HG03442 (cell line): ENCODE measurements around the gene TRIM44.
"Not testable (repeated sequence)": the region's sequence is repeated elsewhere in the genome, so short reads cannot be mapped to it uniquely, and the experiment has no call there.

ENCODE experiments used
- ATAC-seq: cut with Tn5 transposase; IDR thresholded peaks from one replicate; pipeline ENCODE4 v1.9.1; 2021; ENCODE audit warnings: mild to moderate bottlenecking, moderate library complexity; ENCODE audit not compliant: unreplicated experiment

The TRIM44 gene

DNA sequence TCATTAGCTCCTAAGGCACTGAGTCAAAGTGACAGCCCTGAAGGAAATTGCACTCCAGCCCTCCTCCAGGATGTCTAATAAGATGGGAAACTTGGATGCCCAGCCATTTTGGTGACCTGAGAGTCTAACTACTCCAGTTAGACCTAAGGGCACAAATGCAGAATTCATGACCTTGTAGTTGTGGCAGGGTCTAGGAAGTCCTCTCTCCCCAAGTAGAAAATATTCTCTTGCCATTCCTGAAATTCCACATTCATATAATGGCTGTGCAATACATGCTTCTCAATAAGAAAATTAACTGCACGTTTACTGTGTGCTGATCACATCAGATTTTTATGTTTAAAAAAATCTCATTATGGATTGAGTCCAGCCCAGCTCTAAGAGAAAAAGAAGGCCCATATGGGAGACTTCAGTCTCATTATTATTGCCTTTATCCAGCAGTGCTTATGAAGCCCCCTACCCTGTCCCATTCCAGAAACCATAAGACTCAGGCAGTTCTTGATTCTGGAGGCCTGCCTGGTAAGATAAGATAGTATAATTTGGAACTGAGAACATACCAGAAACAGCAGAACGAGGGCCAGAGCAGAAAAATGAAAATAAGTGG lies 147.6 kb downstream of the TRIM44 start:
- no peak for ATAC-seq

DNA sequence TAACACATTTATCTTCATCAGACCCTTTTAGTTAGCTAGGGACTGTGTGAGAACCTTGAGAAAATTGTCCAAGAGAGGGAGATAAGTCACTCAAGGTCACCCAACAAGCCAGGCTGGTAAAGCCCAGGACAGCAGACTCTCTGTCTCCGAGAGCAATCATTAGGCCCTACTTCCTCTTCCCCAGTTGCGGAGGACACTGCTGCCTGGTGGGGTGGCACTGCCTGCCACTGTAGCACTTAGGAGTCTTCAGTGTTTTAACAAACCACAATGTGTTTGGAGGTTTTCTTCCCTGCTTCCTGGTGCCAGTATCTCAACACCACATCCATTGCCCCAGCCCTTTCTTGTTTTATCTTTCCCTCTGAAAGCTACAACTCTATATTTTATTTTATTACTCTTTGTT lies 149.2 kb downstream of the TRIM44 start:
- peak; percentile 54 for ATAC-seq

DNA sequence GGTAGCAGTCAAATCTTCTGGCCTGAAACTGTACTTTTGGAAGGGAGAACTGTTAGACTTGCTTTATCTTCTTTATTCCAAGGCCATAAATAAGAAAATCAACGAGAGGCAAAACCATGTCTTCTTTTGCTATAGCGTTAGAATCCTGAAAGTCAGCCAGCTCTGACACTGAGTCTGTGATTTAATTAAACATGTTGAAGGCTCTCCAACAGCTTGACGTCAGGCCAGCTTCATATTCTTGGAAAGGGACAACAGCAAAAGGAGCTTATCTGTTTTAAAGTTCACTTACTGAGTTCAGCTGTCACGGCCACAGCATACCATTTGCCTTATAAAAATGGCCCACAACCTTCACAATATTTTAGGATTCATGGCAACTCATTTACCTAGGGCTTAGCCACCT lies 150.3 kb downstream of the TRIM44 start:
- ATAC-seq = no peak

DNA sequence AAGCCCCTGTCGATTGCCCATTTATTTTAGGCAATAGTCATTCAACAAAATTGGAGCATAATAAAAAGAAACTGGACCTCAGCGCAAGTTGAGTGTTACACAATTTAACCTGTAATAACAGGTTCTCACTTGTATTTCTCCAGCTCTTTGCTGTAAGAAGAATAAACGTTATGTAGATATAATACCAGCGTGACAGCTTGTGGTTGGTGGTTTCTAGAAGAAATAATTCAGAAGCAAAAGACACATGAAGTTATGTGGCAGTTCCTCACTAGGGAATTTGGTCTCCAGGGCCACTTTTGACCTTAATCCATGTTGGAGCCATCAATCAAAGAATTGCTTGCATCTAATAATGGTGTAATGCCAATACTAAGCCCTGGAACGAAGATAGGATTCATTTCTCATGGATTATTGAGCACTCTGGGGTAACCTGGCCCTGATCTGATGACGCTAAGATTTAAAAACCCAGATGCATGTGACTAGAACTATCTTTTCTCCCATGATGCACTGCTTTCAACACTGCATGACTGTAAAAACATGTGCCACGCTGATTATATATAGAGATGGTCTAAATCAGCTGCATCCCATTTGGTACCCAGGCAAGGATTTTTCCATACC lies 151.6 kb downstream of the TRIM44 start:
- no peak for ATAC-seq

DNA sequence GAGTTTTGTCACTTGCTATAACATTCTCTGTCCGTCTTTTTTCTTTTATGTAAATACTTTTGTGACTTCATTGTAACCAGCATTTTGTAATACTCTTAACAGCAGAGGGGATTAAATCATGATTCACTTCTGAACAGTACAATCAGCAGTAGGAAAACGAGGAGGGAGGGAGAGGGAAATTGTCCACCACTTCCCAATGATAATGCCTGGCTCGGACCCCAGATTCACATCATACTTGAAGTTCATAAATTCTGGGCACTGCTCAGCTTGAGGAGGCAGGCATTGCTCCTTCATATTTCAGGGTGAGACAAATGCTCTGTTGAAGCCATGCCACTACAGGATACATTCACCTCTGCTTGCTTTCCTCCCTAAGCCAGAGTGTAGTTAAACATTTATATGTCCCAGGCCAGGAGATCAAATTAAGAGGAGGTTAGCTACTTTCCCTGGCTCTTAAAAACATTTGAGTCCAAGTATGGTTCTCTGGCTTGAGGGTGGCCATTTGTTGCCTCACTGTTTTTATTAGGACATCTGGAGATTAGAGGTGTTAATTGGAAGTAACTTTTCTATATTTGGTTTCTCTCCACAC lies 152.2 kb downstream of the TRIM44 start:
- no peak for ATAC-seq

DNA sequence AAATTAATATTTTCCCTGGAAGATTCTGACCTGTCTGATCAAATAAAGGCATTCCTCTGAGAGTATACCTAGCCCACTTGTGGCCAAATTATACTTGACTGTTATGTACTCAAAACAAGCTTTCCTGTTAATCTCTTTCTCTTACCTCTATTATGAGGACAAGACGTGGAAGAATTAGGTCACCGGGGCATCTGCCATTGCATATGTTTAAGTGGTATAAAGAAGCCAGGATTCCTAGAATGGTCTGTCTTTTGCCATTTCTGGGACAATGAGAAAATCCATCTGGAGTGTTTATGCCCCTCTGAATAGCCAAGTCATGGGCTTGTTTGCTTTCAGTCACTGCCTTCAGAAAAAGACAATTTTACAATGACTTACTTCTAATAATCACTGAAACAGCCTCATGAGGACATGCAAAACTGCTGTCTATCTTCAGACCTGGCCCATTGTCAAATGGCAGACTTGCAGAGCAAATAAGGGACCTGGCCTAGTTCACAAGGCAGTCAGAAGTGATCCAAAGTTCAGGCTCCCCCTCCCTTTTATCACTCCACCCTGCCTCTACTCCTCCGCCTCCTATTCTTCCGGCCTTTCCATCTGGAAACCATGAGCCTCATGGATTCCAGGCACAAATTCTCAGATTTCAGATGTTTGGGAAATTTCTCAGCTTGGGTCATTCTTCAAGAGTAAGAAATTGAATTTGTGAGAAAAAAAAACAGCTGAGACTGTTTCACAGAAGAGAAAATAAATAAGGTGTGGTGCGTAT lies 153.2 kb downstream of the TRIM44 start:
- no peak for ATAC-seq

DNA sequence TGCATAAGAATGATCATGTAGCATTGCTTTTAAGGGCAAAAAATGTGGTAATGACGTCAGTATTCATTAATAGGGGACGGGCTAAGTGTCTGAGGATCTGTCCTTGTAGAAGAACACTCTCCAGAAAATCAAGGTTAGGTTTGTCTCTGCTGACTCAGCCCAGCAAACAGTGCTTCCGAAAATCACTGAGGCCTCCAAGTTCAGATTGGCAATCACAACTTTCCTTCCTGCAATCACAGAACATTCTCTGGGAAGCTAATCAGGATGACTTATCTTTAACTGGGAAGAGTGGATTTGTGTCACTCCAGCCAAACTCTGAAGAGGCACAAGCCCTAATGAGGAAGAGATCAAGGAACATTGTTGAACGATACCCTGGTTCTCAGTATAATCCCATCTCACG lies 158.0 kb downstream of the TRIM44 start:
- ATAC-seq = no peak

DNA sequence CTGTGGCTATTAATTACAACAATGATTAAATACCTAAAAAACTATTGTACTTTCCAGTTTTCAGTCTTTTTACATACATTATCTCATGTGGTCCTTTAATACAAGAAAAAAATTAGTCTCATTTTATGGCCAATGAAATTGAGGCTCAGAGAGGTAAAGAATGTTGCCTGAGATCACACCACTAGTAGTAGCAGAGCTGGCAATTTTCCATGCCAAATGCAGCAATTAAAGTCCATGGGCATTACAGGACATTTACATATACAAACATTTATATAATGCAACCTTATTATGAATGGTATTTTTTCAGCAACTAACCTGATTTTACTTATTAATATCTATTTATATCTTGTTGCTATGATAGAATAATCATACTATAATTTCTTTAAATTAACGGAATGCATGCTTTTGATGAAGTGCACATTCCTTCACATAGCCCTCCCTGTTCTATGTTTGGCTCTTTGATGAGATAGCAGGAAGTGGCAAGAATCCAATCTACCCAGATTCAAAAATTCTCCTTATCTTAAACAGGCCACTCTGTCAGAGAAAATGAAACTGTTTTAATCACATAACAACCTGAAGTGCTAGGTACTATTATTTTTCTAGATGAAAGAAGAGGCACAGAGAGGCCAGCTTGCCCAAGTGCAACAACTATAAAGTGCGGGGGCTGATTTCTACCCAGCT lies 160.4 kb downstream of the TRIM44 start:
- ATAC-seq = no peak

DNA sequence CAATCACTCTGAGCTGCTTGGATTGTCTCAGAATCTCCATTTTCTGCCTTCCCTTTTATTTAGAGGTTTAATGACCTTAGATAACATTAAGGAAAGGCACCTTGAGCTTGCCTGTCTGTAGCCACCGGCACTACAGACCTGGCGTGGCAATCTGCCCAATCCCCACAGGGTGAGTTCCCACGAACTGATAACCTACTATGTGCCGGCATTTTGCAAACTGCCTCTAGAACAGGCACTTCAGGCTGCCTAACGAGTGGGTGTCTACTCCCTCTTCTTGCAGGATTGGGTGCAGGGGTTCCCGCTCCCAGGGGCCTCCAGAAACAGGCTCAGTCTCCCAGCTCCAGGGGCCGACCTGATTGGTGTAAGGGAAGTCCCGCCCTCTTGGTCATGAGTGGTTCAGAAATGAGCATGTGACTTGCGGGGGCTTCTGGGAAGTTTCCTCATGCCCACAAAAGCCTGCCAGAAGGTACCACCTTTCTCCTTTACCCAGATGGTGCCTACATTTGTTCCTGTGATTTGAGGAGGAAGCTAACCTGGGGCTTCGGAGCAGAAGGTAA lies 161.2 kb downstream of the TRIM44 start:
- ATAC-seq = no peak

DNA sequence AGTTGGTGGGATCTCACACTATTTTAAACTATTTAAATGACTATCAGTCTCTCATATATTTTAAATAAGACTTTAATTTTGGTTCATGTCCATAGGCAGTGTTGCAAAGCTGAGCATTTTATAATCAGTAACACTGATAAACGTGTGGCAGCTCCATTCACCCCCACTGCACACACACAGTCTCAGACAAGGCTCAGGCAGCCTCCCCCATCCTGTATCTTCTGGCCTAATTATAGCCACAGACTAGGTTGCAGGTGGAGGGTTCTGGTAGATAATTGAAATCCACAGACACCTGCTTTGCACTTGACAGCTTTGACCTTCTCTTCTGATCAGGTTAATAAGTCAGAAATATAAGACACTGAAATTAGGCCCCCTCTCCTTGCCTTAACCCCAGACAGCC lies 162.8 kb downstream of the TRIM44 start:
- ATAC-seq = no peak

DNA sequence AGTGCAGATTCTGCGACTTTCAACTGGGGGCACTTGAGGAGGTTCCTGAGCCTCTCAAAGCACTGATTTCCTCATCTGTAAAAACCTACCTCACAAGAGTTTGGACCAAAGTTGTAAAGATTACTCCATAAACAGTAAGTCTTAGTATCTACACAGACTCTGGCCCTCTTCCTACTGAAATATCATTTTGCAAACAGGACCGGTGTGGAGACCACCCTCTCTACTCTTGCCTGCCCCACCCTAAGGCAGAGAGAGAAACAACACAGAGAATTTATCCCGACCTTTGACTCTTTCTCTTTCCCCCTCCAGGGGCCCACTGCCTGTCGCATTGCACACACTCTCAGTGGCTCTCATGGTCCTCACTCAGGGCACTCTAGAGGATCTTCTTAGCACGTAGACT lies 163.4 kb downstream of the TRIM44 start:
- ATAC-seq = no peak

DNA sequence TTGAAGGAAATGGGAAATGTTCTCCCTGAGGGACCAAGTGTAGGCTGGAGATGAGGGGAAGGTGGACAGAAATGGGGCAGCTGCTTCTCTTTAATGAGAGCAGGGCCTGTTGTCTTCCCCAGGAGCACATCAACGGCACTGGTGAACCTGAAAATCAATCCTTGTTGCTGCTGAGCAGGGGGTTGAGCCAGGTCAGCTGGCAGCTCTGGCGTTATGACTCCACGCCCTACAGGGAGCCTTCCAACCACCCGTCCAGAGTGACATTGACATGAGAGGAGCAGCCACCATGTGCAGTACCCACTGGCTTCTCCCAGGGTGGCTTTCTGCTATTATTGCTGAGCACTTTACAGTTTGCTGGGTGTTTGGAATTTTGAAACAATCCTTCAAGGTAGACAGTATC lies 164.4 kb downstream of the TRIM44 start:
- no peak for ATAC-seq

DNA sequence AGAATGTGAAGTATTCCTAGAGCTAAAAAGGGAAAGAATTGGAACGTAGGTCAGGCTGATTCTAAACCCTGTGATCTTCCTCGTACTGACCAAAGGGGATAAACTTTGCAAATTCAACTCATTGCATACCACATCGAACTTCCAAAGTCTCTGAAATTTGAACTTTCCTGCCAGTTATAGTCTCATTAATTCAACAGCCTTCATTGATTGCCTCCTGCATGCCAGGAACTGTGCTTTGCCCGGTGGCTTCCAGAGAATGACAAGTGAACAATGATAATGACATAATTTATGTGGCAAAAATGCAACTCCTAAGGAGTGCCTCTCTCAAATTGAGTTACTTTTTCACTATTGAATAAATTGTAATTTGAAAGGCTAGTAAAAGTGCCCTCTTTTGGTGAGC lies 173.6 kb downstream of the TRIM44 start:
- ATAC-seq = no peak

DNA sequence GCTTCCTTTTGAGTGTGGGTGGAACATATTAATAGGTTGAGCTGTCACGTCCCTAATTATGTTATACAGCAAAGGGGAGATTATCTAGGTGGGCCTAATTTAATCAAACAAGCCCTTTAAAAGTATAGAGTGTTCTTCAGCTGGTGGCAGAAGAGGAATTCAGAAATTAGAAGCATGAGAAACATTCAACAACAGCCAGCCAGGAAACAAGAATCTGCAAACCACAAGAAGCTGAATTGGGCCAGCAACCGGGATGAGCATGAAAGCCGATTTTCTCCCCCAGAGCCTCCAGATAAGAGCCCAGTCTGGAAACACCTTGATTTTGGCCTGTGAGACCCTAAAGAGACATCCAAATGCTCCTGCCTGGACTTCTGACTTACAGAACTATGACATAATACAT lies 175.5 kb downstream of the TRIM44 start:
- no peak for ATAC-seq

DNA sequence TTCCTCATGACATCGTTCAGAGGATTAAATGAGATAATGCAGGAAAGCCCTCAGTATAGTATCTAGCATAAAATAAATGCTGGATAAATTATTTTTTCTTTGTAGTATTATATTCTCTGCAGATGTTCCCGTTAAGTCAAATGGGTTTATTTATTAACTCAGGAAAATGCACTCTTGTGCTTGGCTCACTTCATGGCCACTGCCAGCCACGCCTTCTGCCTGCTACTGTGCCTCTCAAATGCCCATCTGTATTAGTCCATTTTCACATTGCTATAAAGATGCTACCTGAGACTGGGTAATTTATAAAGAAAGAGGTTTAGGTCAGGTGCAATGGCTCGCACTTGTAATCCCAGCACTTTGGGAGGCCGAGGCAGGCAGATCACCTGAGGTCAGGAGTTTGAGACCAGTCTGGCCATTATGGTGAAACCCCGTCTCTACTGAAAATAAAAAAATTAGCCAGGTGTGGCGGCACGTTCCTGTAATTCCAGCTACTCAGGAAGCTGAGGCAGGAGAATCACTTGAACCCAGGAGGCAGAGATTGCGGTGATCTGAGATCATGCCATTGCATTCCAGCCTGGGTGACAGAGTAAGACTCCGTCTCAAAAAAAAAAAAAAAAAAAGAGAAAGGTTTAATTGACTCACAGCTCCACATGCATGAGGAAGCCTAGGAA lies 176.3 kb downstream of the TRIM44 start:
- ATAC-seq = not testable (repeated sequence)

DNA sequence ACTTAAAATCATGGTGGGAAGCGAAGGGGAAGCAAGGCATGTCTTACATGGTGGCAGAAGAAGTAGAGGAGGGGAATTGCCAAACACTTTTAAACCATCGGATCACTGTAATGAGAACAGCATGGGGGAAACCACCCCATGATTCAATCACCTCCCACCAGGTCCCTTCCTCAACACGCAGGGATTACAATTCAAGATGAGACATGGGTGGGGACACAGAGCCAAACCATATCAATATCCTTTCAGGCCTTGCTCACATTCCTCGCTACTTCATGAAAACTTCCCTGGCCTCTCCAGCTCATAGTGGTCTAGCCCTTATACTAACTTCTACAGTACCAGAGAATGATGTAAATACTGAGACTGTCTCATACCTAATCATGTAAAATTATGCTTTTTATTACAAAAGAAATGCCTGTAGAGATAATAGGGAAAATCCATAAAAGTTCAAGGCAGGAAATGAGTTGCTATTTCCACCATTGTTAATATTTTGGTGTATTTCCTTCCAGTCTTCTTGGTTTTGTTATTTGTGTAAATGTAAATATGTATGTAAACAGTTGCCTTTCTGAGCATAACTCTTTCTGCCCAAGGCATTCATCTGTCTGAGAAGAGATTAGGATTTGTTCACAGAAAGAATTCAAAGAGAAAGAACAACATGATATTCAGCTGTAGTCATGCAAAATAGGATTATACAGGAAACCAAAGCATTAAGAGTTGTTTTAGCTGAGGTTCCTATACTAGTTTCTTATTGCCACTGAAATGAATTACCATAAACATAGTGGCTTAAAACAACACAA lies 177.0 kb downstream of the TRIM44 start:
- ATAC-seq = no peak

DNA sequence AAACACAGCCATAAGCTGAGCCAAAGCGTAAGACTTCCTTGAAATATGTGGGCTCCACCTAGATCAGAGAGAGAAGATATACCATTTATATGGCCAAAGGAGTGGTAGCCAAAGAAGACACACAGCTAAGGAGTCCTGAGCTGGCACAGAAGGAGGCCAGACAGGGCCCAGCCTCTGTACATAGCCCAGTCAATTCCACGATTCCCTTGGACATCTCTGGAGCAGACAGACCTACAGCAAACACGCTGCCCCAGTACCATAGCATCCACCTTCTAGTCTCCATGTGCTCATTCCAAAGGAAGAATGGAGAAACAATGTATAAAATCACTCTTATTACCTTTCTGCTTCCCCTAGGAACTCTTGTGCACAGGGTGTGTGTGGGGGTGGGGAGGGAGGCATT lies 179.2 kb downstream of the TRIM44 start:
- ATAC-seq = no peak

DNA sequence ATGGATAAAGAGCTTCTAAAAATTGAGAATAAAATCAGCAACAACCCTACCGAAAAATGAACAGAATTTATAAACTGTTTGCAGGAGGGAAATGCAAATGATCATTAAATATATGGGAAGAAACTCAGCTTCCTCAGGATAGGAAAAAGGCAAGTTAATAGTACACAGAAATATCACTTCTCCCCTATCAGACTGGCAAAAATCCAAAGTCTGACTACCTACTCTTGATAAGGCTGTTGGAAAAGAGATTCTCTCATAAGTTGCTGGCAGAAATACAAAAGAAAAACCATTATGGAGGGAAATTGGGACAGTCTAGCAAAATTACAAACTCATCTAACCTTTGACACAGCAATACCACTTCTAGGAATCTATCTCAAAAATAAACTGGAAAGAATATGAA lies 180.4 kb downstream of the TRIM44 start:
- ATAC-seq = no peak

DNA sequence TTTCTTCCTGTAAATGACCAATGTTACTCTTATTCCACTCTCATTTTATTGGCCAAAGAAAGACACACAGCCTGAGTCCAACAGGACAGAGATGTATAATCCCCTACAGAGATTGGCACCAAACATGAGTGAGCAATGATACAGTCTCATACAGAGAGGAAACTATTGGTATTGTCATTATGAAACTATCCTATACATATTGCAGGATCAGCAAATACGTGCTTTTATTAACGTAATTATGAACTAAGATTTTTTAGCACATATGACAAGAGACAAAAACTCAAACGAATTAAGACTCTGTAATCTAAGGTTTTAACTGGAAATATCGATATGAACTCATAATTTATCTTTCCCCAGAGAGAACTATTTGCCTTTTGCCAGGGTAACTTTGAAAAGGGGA lies 182.0 kb downstream of the TRIM44 start:
- no peak for ATAC-seq

DNA sequence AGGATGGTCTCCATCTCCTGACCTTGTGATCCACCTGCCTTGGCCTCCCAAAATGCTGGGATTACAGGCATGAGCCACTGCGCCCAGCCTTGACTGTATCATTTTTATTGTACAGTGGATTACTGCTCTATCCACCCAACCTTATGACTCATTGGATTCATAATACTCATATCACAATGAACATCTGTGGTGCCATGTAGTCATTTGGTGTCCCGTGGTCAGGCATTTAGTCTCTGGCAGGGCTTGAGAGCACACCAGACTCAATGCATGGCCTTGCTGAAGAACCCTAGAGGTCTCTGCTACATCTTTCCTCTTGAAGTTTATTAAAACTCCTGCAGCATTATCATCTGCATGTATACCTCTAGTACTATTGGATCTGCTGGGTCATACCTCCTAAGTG lies 183.3 kb downstream of the TRIM44 start:
- ATAC-seq = no peak
